Ishikawa (cell line): ENCODE results near the gene TNS1.

Experiments
- CEBPB ChIP-seq: IDR thresholded peaks from 2 replicates; pipeline ENCODE4 v1.6.1; 2012
- CREB1 ChIP-seq: IDR thresholded peaks from 2 replicates; pipeline ENCODE4 v1.6.1; 2012; ENCODE audit warnings: low read depth
- EGR1 ChIP-seq: IDR thresholded peaks from 2 replicates; pipeline ENCODE4 v1.6.1; 2012
- EP300 ChIP-seq: IDR thresholded peaks from 2 replicates; pipeline ENCODE4 v1.6.1; 2012; ENCODE audit warnings: borderline replicate concordance
- FOXM1 ChIP-seq: IDR thresholded peaks from 2 replicates; pipeline ENCODE4 v1.6.1; 2012; ENCODE audit warnings: low read depth, borderline replicate concordance
- NFIC ChIP-seq: IDR thresholded peaks from 2 replicates; pipeline ENCODE4 v1.6.1; 2012
- RAD21 ChIP-seq: IDR thresholded peaks from 2 replicates; pipeline ENCODE4 v1.6.1; 2012; ENCODE audit warnings: low read depth
- TAF1 ChIP-seq: IDR thresholded peaks from 2 replicates; pipeline ENCODE4 v1.6.1; 2012; ENCODE audit warnings: low read depth, mild to moderate bottlenecking
- TCF12 ChIP-seq: IDR thresholded peaks from 2 replicates; pipeline ENCODE4 v1.6.1; 2012; ENCODE audit warnings: low read depth
- TEAD4 ChIP-seq: IDR thresholded peaks from 2 replicates; pipeline ENCODE4 v1.6.1; 2012
- YY1 ChIP-seq: IDR thresholded peaks from 2 replicates; pipeline ENCODE4 v1.6.1; 2012; ENCODE audit warnings: low read depth
- ZBTB7A ChIP-seq: IDR thresholded peaks from 2 replicates; pipeline ENCODE4 v1.6.1; 2012; ENCODE audit warnings: low read depth
- TF ChIP-seq, protein P1 (sequence below): IDR thresholded peaks from 2 replicates; pipeline ENCODE4 v1.6.1; 2012; ENCODE audit warnings: low read depth, mild to moderate bottlenecking
- TF ChIP-seq, protein P2 (sequence below): IDR thresholded peaks from 2 replicates; pipeline ENCODE4 v1.6.1; 2012
- TF ChIP-seq, protein P3 (sequence below): IDR thresholded peaks from 2 replicates; pipeline ENCODE4 v1.6.1; 2012

Gene TNS1

DNA sequence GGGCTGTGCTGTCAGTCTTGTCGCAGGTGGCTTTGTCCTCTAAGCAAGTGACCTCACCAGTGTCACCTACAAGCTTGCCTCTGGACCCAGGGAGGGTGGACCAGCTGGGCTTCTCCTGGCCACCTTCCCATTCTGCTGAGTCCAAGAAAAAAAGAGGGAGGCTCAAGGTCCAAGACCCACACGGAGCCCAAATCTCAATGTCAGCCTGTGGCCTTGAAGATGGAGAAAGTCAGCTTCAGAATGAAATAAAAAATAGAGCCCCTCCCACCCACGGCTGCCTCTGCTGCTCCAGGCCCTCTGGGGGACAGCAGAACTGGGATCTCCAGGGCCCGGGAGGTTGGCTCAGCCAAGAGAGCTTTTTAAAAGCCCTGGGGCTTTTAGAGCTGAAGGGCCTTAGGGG is 145.9 kb downstream of the TNS1 start:
- TF ChIP-seq TCF12: no peak
- TF ChIP-seq YY1: no peak
- no peak for TF ChIP-seq NFIC
- TF ChIP-seq, protein P1, sequence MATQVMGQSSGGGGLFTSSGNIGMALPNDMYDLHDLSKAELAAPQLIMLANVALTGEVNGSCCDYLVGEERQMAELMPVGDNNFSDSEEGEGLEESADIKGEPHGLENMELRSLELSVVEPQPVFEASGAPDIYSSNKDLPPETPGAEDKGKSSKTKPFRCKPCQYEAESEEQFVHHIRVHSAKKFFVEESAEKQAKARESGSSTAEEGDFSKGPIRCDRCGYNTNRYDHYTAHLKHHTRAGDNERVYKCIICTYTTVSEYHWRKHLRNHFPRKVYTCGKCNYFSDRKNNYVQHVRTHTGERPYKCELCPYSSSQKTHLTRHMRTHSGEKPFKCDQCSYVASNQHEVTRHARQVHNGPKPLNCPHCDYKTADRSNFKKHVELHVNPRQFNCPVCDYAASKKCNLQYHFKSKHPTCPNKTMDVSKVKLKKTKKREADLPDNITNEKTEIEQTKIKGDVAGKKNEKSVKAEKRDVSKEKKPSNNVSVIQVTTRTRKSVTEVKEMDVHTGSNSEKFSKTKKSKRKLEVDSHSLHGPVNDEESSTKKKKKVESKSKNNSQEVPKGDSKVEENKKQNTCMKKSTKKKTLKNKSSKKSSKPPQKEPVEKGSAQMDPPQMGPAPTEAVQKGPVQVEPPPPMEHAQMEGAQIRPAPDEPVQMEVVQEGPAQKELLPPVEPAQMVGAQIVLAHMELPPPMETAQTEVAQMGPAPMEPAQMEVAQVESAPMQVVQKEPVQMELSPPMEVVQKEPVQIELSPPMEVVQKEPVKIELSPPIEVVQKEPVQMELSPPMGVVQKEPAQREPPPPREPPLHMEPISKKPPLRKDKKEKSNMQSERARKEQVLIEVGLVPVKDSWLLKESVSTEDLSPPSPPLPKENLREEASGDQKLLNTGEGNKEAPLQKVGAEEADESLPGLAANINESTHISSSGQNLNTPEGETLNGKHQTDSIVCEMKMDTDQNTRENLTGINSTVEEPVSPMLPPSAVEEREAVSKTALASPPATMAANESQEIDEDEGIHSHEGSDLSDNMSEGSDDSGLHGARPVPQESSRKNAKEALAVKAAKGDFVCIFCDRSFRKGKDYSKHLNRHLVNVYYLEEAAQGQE: no peak
- TF ChIP-seq CREB1: no peak
- TF ChIP-seq, protein P2, sequence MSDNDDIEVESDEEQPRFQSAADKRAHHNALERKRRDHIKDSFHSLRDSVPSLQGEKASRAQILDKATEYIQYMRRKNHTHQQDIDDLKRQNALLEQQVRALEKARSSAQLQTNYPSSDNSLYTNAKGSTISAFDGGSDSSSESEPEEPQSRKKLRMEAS: no peak
- TF ChIP-seq RAD21: no peak
- no peak for TF ChIP-seq FOXM1
- no peak for TF ChIP-seq TEAD4
- TF ChIP-seq EP300: no peak
- TF ChIP-seq ZBTB7A: no peak
- TF ChIP-seq, protein P3, sequence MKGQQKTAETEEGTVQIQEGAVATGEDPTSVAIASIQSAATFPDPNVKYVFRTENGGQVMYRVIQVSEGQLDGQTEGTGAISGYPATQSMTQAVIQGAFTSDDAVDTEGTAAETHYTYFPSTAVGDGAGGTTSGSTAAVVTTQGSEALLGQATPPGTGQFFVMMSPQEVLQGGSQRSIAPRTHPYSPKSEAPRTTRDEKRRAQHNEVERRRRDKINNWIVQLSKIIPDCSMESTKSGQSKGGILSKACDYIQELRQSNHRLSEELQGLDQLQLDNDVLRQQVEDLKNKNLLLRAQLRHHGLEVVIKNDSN: no peak
- TF ChIP-seq TAF1: no peak
- no peak for TF ChIP-seq EGR1
- TF ChIP-seq CEBPB: no peak

DNA sequence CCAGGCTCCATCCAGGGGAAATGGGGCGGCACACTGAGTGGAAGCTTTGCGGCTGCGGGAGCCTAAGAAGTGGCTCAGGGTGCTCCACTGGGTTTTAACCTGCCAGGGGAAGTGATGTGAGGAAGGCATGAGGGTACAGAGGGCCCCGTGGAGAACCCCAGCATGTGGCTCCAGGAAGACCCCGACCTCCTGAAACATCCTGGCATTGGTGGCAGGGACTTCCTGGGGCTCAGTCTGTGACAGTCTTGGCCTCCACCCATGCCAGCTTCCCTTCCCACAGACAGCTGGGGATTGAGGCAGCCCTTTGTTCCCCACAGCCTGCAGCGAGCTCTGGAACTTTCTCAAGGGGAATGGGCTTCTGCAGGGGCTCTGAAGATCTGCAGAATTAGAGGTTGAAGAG is 146.6 kb downstream of the TNS1 start:
- TF ChIP-seq, protein P2: no peak
- TF ChIP-seq TEAD4 (no peak), YY1 (no peak)

DNA sequence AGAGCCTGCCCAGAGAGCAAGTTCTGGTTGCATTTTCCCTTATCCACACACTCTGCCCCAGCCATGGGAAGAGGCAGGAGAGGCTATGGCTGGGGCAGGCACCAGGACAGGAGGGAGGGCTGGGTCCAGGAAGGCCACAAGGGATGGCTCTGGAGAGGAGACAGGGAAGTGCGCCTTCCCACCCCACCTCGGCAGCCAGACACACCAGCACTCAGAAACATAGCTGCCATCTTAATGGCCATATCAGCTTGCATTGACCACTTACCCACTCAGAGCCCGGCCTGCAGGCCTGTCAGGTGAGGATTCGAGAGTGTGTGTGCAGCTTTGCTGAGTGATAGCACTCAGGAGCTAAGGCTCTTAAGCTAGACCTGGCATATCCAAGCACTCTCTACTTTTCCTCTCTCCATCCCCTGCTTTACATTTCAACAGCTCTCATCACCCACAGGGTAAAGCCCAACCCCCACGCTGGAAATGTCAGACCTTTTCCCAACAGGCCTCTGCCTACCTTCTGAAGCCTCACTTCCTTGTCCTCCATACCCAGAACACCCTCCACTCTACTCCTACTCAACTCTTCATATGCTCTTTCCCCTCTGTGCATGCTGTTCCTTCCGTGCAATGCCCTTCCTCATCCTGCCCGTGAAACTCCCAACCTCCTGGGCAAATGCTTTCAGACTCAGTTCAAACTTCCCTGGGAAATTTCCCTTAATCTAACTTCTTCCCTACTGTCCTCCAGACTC is 147.9 kb downstream of the TNS1 start:
- TF ChIP-seq, protein P2: no peak
- TF ChIP-seq CEBPB (no peak), TAF1 (no peak), EP300 (no peak), TEAD4 (no peak), RAD21 (no peak), TCF12 (no peak), YY1 (no peak), EGR1 (no peak), ZBTB7A (no peak)
- TF ChIP-seq, protein P3: no peak

DNA sequence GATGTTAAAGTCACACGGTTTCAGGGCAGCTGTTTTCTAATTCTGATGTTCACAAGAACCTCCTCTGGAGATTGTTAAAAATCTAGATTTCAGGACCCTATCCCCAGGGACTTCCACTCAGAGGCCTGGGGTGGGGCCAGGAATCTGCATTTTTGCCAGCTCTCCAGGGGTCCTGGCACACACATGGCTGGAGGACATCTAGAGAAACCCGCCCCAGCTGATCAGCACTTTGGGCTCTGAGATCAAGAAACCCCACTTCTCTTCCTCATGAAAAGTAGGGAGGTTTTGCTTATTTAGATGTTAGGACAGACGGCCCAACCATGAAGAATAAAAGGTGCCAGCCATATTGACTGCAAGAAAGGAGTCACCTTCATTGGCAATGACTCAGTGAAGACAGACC is 148.8 kb downstream of the TNS1 start:
- no peak for TF ChIP-seq EGR1
- no peak for TF ChIP-seq YY1
- no peak for TF ChIP-seq EP300
- no peak for TF ChIP-seq TCF12
- TF ChIP-seq CREB1: no peak
- no peak for TF ChIP-seq CEBPB
- no peak for TF ChIP-seq ZBTB7A
- TF ChIP-seq TEAD4: no peak
- TF ChIP-seq, protein P2: no peak
- no peak for TF ChIP-seq TAF1
- TF ChIP-seq FOXM1: no peak
- TF ChIP-seq NFIC: no peak
- TF ChIP-seq, protein P3: no peak
- TF ChIP-seq, protein P1: no peak
- TF ChIP-seq RAD21: no peak

DNA sequence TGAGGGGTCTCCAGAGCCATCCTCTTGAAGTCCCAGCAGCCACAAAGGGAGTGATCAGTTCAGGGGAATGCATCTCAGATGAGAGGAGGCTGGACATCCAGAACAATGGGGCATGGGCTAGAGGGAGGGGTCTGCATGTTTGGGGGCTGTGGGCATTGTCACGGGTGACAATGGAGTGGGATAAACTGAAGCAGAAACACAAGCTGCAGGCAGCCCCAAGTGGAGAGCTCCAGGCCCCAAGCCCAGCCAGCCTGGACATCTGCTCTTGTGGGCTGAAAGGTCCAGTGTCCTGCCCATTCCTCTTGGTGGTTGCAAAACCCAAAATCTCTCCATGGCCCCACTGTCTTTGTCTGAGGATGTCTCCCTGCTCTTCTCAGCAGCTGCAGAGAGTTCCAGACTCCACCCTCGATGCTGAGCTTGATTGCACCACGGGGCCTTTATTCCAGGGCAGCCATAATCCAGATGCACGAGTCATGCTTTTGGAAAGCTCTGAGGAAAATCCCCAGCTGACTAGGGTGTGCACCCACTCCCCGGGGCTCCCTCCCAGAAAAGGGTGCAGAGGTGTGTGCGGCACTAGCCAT is 149.4 kb downstream of the TNS1 start:
- TF ChIP-seq TAF1: no peak
- no peak for TF ChIP-seq CEBPB
- TF ChIP-seq EP300: no peak
- no peak for TF ChIP-seq TCF12
- TF ChIP-seq TEAD4: no peak
- no peak for TF ChIP-seq ZBTB7A
- TF ChIP-seq FOXM1: no peak
- TF ChIP-seq EGR1: no peak
- TF ChIP-seq, protein P2: no peak
- TF ChIP-seq NFIC: no peak
- TF ChIP-seq CREB1: no peak
- TF ChIP-seq YY1: no peak
- TF ChIP-seq, protein P1: no peak
- no peak for TF ChIP-seq RAD21
- TF ChIP-seq, protein P3: no peak
